Prostate gland (tissue), 2 donors: ENCODE data around the gene C17orf114.

Source experiments
- DNase-seq: peaks from one replicate; pipeline ENCODE4 v3.0.0-alpha.2; 2019; ENCODE audit warnings: low spot score
- H3K27ac ChIP-seq, 2 donors: fragments of 200-600 bp; sonication (generic); 2 replicates each; pipeline ENCODE4 v1.5.1; 2017 to 2019
- H3K27me3 ChIP-seq: fragments of 200-600 bp; sonication (generic); replicated peaks from 2 replicates; pipeline ENCODE4 v1.5.1; 2019; ENCODE audit not compliant: insufficient read depth
- H3K36me3 ChIP-seq, 2 donors: fragments of 200-600 bp; sonication (generic); 1 replicate in 1 of 2; 2 replicates in 1 of 2; pipeline versions ENCODE4 v1.5.1 to v1.8.1; 2017 to 2019
- H3K4me1 ChIP-seq: fragments of 200-600 bp; sonication (generic); replicated peaks from 2 replicates; pipeline ENCODE4 v1.5.1; 2019
- H3K4me3 ChIP-seq, 2 donors: fragments of 200-600 bp; sonication (generic); 2 replicates each; pipeline ENCODE4 v1.5.1; 2017 to 2019
- H3K9me3 ChIP-seq: fragments of 200-600 bp; sonication (generic); 2 replicates; pipeline ENCODE4 v1.5.1; 2017
- POLR2A ChIP-seq: fragments of 450-650 bp; IDR thresholded peaks from one replicate; pipeline ENCODE4 v1.6.1; 2016; ENCODE audit warnings: antibody characterized with exemption, mild to moderate bottlenecking
- POLR2AphosphoS5 ChIP-seq: sonication (generic); formaldehyde crosslinking; IDR thresholded peaks from one replicate; pipeline ENCODE4 v1.6.1; 2017; ENCODE audit warnings: antibody characterized with exemption
- WGBS: methylation state at CpG from one replicate; pipeline ENCODE4 v1.1.5; 2018; 5-methylcytosine and 5-hydroxymethylcytosine counted together
- intact Hi-C: fragments of 100-400 bp; cut with DNase I; formaldehyde crosslinking; loops from one replicate; pipeline ENCODE4 v1.14.2; 2022
- TF ChIP-seq, protein P1 (sequence below), 4 experiments: fragments of 200-600 bp in 2 of 4; fragments of 450-650 bp in 2 of 4; sonication (generic) in 2 of 4; IDR thresholded peaks; 1 replicate in 3 of 4; 2 replicates in 1 of 4; pipeline ENCODE4 v1.5.1; 2016 to 2019; ENCODE audit warnings: antibody characterized with exemption in 4 of 4, mild to moderate bottlenecking in 2 of 4, moderate library complexity in 2 of 4

Gene C17orf114

DNA sequence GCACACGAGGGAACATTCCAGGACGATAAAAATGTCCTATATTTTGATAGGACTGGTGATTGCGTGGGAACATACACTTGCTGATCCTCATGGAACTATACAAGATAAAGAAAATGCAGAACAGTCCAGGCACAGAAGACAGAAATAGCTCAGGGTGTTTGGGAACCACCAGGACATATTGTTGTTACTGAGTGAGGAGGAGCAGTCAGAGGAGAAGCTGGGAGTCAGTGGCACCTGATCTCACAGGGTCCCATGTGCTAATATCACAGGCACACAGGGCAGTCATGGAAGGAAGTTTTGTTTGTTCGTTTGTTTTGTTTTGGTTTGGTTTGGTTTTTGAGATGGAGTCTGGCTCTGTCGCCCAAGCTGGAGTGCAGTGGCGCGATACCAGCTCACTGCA is 10.6 kb upstream of the C17orf114 start:
- H3K4me3 ChIP-seq, result no peak overlapping the region
- WGBS, result 90% methylated on average over 7 of the region's 7 CpGs
- H3K36me3 ChIP-seq, result peaks cover 0 to 6% of the 10 kb centered on the region in 2 donors
- no peak for TF ChIP-seq POLR2AphosphoS5
- H3K4me1 ChIP-seq, result peaks cover 4% of the 10 kb centered on the region
- DNase-seq, result no peak
- intact Hi-C loops, result no loop called here
- no peak overlapping the region for H3K27ac ChIP-seq
- no peaks in the 10 kb centered on the region for H3K27me3 ChIP-seq
- no peaks in the 10 kb centered on the region for H3K9me3 ChIP-seq

DNA sequence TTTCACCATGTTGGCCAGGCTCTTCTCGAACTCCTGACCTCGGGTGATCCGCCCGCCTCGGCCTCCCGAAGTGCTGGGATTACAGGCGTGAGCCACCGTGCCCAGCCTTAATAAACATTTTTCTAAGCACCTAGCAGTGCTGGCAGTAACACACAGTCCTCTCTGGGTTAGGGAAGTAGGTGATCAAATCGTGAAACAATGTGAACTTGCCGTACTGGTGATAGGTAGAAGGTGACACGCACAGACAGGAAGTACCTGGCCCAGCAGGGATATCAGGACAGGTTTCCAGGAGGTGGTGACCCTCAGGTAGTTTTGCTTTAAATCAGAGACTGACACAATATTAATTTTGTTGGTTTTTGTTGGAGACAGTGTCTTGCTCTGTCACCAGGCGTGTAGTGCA is 9.3 kb upstream of the C17orf114 start:
- 94% methylated on average over 12 of the region's 12 CpGs for WGBS
- Histone ChIP-seq H3K4me1 (peaks cover 4% of the 10 kb centered on the region), H3K36me3 (no peaks in the 10 kb centered on the region), H3K27me3 (no peaks in the 10 kb centered on the region), H3K9me3 (no peaks in the 10 kb centered on the region), H3K4me3 (no peak overlapping the region), H3K27ac (no peak overlapping the region)
- intact Hi-C loops, result no loop called here
- TF ChIP-seq, protein P1, sequence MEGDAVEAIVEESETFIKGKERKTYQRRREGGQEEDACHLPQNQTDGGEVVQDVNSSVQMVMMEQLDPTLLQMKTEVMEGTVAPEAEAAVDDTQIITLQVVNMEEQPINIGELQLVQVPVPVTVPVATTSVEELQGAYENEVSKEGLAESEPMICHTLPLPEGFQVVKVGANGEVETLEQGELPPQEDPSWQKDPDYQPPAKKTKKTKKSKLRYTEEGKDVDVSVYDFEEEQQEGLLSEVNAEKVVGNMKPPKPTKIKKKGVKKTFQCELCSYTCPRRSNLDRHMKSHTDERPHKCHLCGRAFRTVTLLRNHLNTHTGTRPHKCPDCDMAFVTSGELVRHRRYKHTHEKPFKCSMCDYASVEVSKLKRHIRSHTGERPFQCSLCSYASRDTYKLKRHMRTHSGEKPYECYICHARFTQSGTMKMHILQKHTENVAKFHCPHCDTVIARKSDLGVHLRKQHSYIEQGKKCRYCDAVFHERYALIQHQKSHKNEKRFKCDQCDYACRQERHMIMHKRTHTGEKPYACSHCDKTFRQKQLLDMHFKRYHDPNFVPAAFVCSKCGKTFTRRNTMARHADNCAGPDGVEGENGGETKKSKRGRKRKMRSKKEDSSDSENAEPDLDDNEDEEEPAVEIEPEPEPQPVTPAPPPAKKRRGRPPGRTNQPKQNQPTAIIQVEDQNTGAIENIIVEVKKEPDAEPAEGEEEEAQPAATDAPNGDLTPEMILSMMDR (IDR thresholded peaks at IDR 0.05), result no peak
- TF ChIP-seq POLR2A, result no peak
- no peak for TF ChIP-seq POLR2AphosphoS5
- no peak for DNase-seq

DNA sequence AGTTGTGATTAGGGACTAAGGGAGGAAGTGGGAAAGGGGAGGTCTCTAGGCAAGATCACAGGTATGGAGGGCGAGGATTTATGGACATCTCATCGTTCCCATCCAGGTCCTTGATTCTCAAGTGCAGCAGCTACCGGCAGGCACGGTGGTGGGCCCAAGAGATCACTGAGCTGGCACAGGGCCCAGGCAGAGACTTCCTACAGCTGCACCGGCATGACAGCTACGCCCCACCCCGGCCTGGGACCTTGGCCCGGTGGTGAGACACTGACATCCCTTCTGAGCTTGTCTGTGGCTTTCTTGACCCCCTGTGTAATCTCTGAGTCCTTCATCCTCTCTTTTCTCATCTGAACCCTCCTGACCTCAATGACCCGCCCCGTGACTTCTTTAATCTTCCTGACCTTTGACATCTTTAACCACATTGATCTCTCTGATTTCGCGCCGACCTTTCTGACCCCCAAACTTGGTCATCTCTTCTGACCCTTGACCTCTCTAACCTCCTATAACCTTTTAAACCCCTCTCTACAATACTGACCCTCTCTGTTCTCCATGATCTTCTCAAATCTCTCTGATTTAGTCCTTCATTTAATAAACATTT is 8.7 kb upstream of the C17orf114 start:
- DNase-seq, result no peak
- H3K4me3 ChIP-seq, result no peak overlapping the region
- no peaks in the 10 kb centered on the region for H3K36me3 ChIP-seq
- 78% methylated on average over 13 of the region's 13 CpGs for WGBS
- intact Hi-C loops, result no loop called here
- H3K27ac ChIP-seq, result no peak overlapping the region
- TF ChIP-seq POLR2A, result no peak
- TF ChIP-seq, protein P1 (IDR thresholded peaks at IDR 0.05), result no peak
- no peak for TF ChIP-seq POLR2AphosphoS5
- peaks cover 4% of the 10 kb centered on the region for H3K4me1 ChIP-seq
- no peaks in the 10 kb centered on the region for H3K9me3 ChIP-seq
- no peaks in the 10 kb centered on the region for H3K27me3 ChIP-seq

DNA sequence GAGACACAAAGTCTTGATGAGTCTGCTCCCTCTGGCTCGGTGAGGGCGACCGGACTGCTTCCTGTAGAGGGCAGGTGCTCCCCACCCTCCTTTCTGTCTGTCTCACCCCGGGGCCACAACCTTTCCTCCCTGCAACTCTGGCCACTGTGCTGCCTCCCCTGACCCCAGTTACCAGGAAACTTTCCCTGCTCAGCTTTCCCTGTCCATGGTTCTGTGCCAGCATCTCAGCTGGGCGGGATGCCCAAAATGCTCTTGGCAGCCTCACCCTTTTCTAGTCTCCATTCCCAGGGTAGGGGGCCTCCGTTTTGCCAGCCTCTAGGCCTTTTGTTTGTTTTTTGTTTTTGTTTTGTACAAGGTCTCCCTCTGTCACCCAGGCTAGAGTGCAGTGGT is 6.2 kb upstream of the C17orf114 start:
- DNase-seq, result peak; percentile 61
- 28% methylated on average over 6 of the region's 6 CpGs for WGBS

DNA sequence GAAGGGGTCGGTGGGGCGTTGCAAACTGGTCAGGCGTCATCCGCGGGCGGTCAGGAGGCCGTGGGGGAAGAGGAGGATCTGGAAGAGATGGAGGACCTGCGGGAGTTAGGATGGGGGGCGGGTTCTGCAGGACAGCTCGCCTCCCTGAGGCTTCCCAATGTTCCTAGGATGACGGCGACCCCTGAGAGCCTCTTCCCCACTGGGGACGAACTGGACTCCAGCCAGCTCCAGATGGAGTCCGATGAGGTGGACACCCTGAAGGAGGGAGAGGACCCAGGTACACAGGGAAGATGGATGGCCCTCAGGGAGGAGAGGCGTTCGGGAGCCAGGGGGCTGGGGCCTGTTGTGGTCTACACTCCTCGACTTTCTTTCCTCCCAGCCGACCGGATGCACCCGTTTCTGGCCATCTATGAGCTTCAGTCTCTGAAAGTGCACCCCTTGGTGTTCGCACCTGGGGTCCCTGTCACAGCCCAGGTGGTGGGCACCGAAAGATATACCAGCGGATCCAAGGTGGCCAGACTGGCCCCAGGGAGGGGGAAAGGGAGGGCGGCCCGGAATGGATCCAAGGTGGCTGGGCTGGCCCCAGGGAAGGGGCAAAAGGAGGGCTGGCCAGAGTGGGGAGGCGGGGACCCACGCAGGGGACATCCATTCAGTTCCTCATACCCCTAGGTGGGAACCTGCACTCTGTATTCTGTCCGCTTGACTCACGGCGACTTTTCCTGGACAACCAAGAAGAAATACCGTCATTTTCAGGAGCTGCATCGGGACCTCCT is 5.7 kb upstream of the C17orf114 start:
- DNase-seq, result no peak
- Histone ChIP-seq H3K4me3 (peak overlapping the region; percentile 76 to 83), H3K27ac (peak overlapping the region; percentile 79 to 83), H3K9me3 (no peaks in the 10 kb centered on the region), H3K27me3 (no peaks in the 10 kb centered on the region), H3K36me3 (no peaks in the 10 kb centered on the region), H3K4me1 (peaks cover 4% of the 10 kb centered on the region)
- TF ChIP-seq, protein P1 (IDR thresholded peaks at IDR 0.05), result no peak
- no peak for TF ChIP-seq POLR2A
- no peak for TF ChIP-seq POLR2AphosphoS5
- intact Hi-C loops, result loop anchor here (1.0 kb wide), 1 partner anchor 17 kb away; no protein-coding TSS in a partner anchor
- WGBS, result 22% methylated on average over 32 of the region's 32 CpGs

More for the DNA sequence above, 6.2 kb upstream of the C17orf114 start:
- TF ChIP-seq POLR2A, result no peak
- TF ChIP-seq POLR2AphosphoS5, result peak; percentile 33
- TF ChIP-seq, protein P1 (IDR thresholded peaks at IDR 0.05), result no peak
- Histone ChIP-seq H3K27ac (no peak overlapping the region), H3K4me1 (peaks cover 4% of the 10 kb centered on the region), H3K36me3 (no peaks in the 10 kb centered on the region), H3K4me3 (no peak overlapping the region), H3K9me3 (no peaks in the 10 kb centered on the region), H3K27me3 (no peaks in the 10 kb centered on the region)
- intact Hi-C loops, result no loop called here
